SK-N-SH (cell line): ENCODE results near the gene WDR90. TPM values are rescaled to one million over a fixed set of nuclear protein-coding genes. Genes with fewer than 3 reads are reported as not detected.

ENCODE experiments used
- CTCF ChIA-PET: fragments of 300-600, 350-600 bp; formaldehyde crosslinking; extraction: SDS; loops from one replicate; lab custom pipeline; 2021; lab: Yijun Ruan, JAX
- POLR2A ChIA-PET: fragments of 350-600 bp; sonication (Branson Sonifier 250); formaldehyde crosslinking; extraction: SDS; loops from one replicate; lab custom pipeline; 2020; ENCODE audit warnings: antibody characterized with exemption, inconsistent platforms; lab: Yijun Ruan, JAX
- DNase-seq: peaks from one replicate; pipeline ENCODE4 v3.0.0; 2012
- H2AFZ ChIP-seq: fragments of 200-600 bp; sonication (generic); 2 replicates; pipeline ENCODE4 v1.8.1; 2016; ENCODE audit warnings: antibody characterized with exemption, mild to moderate bottlenecking, low read depth
- H3F3A ChIP-seq: fragments of 200-600 bp; sonication (generic); replicated peaks from 2 replicates; pipeline ENCODE3; 2016; ENCODE audit warnings: antibody characterized with exemption, mild to moderate bottlenecking; ENCODE audit not compliant: insufficient read depth
- H3K27ac ChIP-seq, 2 experiments: fragments of 200-500 bp in 1 of 2; fragments of 200-600 bp in 1 of 2; sonication (Bioruptor generic) in 1 of 2; sonication (generic), shearing (Covaris generic) in 1 of 2; 2 replicates each; pipeline versions ENCODE4 v1.5.1 to v1.6.1; 2014 to 2016; ENCODE audit warnings: low read depth in 2 of 2, inconsistent platforms in 1 of 2, low read length in 1 of 2, mild to moderate bottlenecking in 1 of 2, mixed read lengths in 1 of 2
- H3K27me3 ChIP-seq: fragments of 200-600 bp; sonication (generic), shearing (Covaris generic); 2 replicates; pipeline ENCODE4 v1.6.1; 2016; ENCODE audit warnings: mixed run types; ENCODE audit not compliant: insufficient read depth
- H3K36me3 ChIP-seq, 2 experiments: fragments of 200-500 bp in 1 of 2; fragments of 200-600 bp in 1 of 2; sonication (Bioruptor generic) in 1 of 2; sonication (generic) in 1 of 2; replicated peaks in 1 of 2; 2 replicates each; pipeline versions ENCODE3 to v1.5.1; 2014 to 2016; ENCODE audit warnings: low read length in 1 of 2, mild to moderate bottlenecking in 1 of 2; ENCODE audit not compliant: insufficient read depth in 2 of 2, control insufficient read depth in 1 of 2
- H3K4me1 ChIP-seq, 2 experiments: fragments of 200-500 bp in 1 of 2; fragments of 200-600 bp in 1 of 2; sonication (Bioruptor generic) in 1 of 2; sonication (generic), shearing (Covaris generic) in 1 of 2; 2 replicates each; pipeline versions ENCODE4 v1.5.1 to v1.6.1; 2014 to 2016; ENCODE audit warnings: low read depth in 1 of 2, low read length in 1 of 2, mixed run types in 1 of 2; ENCODE audit not compliant: insufficient read depth in 2 of 2, control insufficient read depth in 1 of 2
- H3K4me2 ChIP-seq: fragments of 200-600 bp; sonication (generic), shearing (Covaris generic); 2 replicates; pipeline ENCODE4 v1.6.1; 2017; ENCODE audit warnings: mixed run types
- H3K4me3 ChIP-seq, 2 experiments: fragments of 200-500 bp in 1 of 2; fragments of 200-600 bp in 1 of 2; sonication (Bioruptor generic) in 1 of 2; sonication (generic), shearing (Covaris generic) in 1 of 2; 2 replicates each; pipeline versions ENCODE4 v1.5.1 to v1.8.1; 2014 to 2016; ENCODE audit warnings: low read depth in 2 of 2, inconsistent platforms in 1 of 2, low read length in 1 of 2, mild to moderate bottlenecking in 1 of 2, mixed read lengths in 1 of 2, moderate library complexity in 1 of 2
- H3K79me2 ChIP-seq: fragments of 200-600 bp; sonication (generic); 2 replicates; pipeline ENCODE4 v1.8.1; 2017; ENCODE audit warnings: mild to moderate bottlenecking; ENCODE audit not compliant: insufficient read depth
- H3K9ac ChIP-seq: fragments of 200-600 bp; sonication (generic); 2 replicates; pipeline ENCODE4 v1.6.1; 2017; ENCODE audit warnings: mixed run types
- H3K9me2 ChIP-seq: fragments of 200-600 bp; sonication (generic); 2 replicates; pipeline ENCODE4 v1.6.1; 2017; ENCODE audit warnings: mixed run types
- H3K9me3 ChIP-seq: fragments of 200-600 bp; sonication (generic); 2 replicates; pipeline ENCODE4 v1.6.1; 2017; ENCODE audit warnings: mixed run types, mild to moderate bottlenecking, moderate library complexity
- H4K20me1 ChIP-seq: fragments of 200-600 bp; sonication (generic); 2 replicates; pipeline ENCODE4 v1.6.1; 2017; ENCODE audit warnings: mild to moderate bottlenecking, mixed run types; ENCODE audit not compliant: insufficient read depth
- ELF1 ChIP-seq: IDR thresholded peaks from 2 replicates; pipeline ENCODE4 v1.4.0; 2012
- EZH2phosphoT487 ChIP-seq: fragments of 200-600 bp; sonication (generic); IDR thresholded peaks from 2 replicates; pipeline ENCODE4 v1.6.1; 2017; ENCODE audit warnings: low read depth, mixed run types, mild to moderate bottlenecking, antibody characterized with exemption, moderate library complexity, borderline replicate concordance
- FOXJ3 ChIP-seq: sonication (generic); formaldehyde crosslinking; IDR thresholded peaks from 2 replicates; pipeline ENCODE4 v1.5.1; 2020; ENCODE audit warnings: mild to moderate bottlenecking, missing genetic modification reagents
- FOXM1 ChIP-seq: IDR thresholded peaks from 2 replicates; pipeline ENCODE4 v1.4.0; 2012; ENCODE audit warnings: low read depth, mild to moderate bottlenecking
- GABPA ChIP-seq: IDR thresholded peaks from 2 replicates; pipeline ENCODE4 v1.4.0; 2012; ENCODE audit warnings: low read depth, mild to moderate bottlenecking
- JUND ChIP-seq: IDR thresholded peaks from 2 replicates; pipeline ENCODE4 v1.4.0; 2012
- NFIC ChIP-seq: IDR thresholded peaks from 2 replicates; pipeline ENCODE4 v1.4.0; 2012; ENCODE audit warnings: borderline replicate concordance
- PBX3 ChIP-seq: IDR thresholded peaks from 2 replicates; pipeline ENCODE4; 2012
- POLR2AphosphoS5 ChIP-seq: IDR thresholded peaks from 2 replicates; pipeline ENCODE4 v1.6.1; 2012; ENCODE audit warnings: low read depth, low read length
- RAD21 ChIP-seq: IDR thresholded peaks from 2 replicates; pipeline ENCODE4 v1.6.1; 2012; ENCODE audit warnings: mild to moderate bottlenecking, low read length
- RFX5 ChIP-seq: IDR thresholded peaks from 2 replicates; pipeline ENCODE4 v1.6.1; 2012; ENCODE audit warnings: mild to moderate bottlenecking, improper control_type of control experiment, low read length
- SIN3A ChIP-seq: IDR thresholded peaks from 2 replicates; pipeline ENCODE4 v1.6.1; 2012; ENCODE audit warnings: low read depth, mild to moderate bottlenecking, low read length, moderate library complexity, borderline replicate concordance
- TCF12 ChIP-seq: IDR thresholded peaks from 2 replicates; pipeline ENCODE4 v1.4.0; 2012
- ZBTB33 ChIP-seq: IDR thresholded peaks from 2 replicates; pipeline ENCODE4 v1.4.0; 2012; ENCODE audit warnings: low read depth, borderline replicate concordance
- WGBS: methylation state at CpG from one replicate; pipeline ENCODE4 v1.1.6; 2017; ENCODE audit warnings: low lambda C conversion rate; 5-methylcytosine and 5-hydroxymethylcytosine counted together
- polyA plus RNA-seq, 3 experiments: library from polyadenylated mRNA; depleted of rRNA; stranded (reverse); fragments of >200 nt; gene quantifications; 2 replicates each; pipeline ENCODE4 v1.2.3, GENCODE V29; 2012
- TF ChIP-seq, protein P1 (sequence below): fragments of 150-350 bp; IDR thresholded peaks from 2 replicates; pipeline ENCODE4 v1.6.1; 2016; ENCODE audit warnings: mild to moderate bottlenecking, low read depth, low read length
- TF ChIP-seq, protein P2 (sequence below): IDR thresholded peaks from 2 replicates; pipeline ENCODE4 v1.6.1; 2012; ENCODE audit warnings: mild to moderate bottlenecking, low read depth, low read length, moderate library complexity
- TF ChIP-seq, protein P3 (sequence below): IDR thresholded peaks from 2 replicates; pipeline ENCODE4 v1.4.0; 2012; ENCODE audit warnings: low read depth
- TF ChIP-seq, protein P4 (sequence below): fragments of 150-350 bp; IDR thresholded peaks from 2 replicates; pipeline ENCODE4 v1.6.1; 2017; ENCODE audit warnings: antibody characterized with exemption, low read length, low read depth, borderline replicate concordance

WDR90 gene
- polyA plus RNA-seq, 1 of the 3 experiments (the other 2 are of a cell fraction): 32.0 TPM

DNA sequence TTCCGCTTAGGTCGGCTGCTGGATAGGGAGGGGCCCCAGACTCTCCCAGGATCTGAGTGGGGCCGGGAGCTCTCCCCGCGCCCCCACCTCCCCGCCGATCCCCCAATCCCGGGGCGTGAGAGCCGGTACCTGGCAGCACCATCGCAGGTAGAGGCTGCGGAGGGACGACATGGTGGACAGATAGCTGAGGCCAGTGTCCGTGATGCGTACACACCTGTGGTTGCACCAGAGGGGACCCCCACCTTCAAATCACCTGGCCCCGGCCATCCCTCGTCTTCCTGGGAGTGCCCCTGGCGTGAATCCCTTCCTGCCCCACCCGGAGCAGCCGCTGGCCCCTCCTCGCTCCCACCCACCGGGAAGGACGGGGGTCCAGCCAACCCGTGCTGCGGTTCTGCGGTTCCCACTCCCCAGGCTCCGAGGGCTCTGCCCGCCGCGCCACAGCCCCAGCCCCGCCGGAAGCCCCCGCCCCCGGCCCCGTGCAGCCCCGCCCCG is 45.7 kb downstream of the WDR90 start:
- Histone ChIP-seq H3K79me2 (peaks cover 19% of the 10 kb centered on the region), H3K9ac (no peak overlapping the region), H3K4me3 (no peak overlapping the region), H3K4me2 (no peak overlapping the region), H3K27me3 (no peaks in the 10 kb centered on the region), H3K9me2 (no peaks in the 10 kb centered on the region), H3F3A (peaks cover 20% of the 10 kb centered on the region), H2AFZ (no peak overlapping the region), H3K9me3 (no peaks in the 10 kb centered on the region), H3K27ac (no peak overlapping the region), H3K36me3 (peaks cover 0 to 2% of the 10 kb centered on the region in 2 experiments), H4K20me1 (peaks cover 12% of the 10 kb centered on the region), H3K4me1 (no peaks in the 10 kb centered on the region)
- POLR2A ChIA-PET: no interaction called here
- CTCF ChIA-PET: no interaction called here
- no peak for TF ChIP-seq JUND
- no peak for TF ChIP-seq SIN3A
- TF ChIP-seq FOXJ3 (CRISPR knock-in tag): no peak
- no peak for TF ChIP-seq POLR2AphosphoS5
- no peak for TF ChIP-seq TCF12
- TF ChIP-seq FOXM1: no peak
- TF ChIP-seq, protein P1, sequence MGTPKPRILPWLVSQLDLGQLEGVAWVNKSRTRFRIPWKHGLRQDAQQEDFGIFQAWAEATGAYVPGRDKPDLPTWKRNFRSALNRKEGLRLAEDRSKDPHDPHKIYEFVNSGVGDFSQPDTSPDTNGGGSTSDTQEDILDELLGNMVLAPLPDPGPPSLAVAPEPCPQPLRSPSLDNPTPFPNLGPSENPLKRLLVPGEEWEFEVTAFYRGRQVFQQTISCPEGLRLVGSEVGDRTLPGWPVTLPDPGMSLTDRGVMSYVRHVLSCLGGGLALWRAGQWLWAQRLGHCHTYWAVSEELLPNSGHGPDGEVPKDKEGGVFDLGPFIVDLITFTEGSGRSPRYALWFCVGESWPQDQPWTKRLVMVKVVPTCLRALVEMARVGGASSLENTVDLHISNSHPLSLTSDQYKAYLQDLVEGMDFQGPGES: no peak
- TF ChIP-seq PBX3: no peak
- TF ChIP-seq ZBTB33: no peak
- no peak for TF ChIP-seq RFX5
- TF ChIP-seq GABPA: no peak
- TF ChIP-seq EZH2phosphoT487: no peak
- TF ChIP-seq, protein P2, sequence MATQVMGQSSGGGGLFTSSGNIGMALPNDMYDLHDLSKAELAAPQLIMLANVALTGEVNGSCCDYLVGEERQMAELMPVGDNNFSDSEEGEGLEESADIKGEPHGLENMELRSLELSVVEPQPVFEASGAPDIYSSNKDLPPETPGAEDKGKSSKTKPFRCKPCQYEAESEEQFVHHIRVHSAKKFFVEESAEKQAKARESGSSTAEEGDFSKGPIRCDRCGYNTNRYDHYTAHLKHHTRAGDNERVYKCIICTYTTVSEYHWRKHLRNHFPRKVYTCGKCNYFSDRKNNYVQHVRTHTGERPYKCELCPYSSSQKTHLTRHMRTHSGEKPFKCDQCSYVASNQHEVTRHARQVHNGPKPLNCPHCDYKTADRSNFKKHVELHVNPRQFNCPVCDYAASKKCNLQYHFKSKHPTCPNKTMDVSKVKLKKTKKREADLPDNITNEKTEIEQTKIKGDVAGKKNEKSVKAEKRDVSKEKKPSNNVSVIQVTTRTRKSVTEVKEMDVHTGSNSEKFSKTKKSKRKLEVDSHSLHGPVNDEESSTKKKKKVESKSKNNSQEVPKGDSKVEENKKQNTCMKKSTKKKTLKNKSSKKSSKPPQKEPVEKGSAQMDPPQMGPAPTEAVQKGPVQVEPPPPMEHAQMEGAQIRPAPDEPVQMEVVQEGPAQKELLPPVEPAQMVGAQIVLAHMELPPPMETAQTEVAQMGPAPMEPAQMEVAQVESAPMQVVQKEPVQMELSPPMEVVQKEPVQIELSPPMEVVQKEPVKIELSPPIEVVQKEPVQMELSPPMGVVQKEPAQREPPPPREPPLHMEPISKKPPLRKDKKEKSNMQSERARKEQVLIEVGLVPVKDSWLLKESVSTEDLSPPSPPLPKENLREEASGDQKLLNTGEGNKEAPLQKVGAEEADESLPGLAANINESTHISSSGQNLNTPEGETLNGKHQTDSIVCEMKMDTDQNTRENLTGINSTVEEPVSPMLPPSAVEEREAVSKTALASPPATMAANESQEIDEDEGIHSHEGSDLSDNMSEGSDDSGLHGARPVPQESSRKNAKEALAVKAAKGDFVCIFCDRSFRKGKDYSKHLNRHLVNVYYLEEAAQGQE: no peak
- TF ChIP-seq ELF1: no peak
- no peak for TF ChIP-seq RAD21
- TF ChIP-seq, protein P3, sequence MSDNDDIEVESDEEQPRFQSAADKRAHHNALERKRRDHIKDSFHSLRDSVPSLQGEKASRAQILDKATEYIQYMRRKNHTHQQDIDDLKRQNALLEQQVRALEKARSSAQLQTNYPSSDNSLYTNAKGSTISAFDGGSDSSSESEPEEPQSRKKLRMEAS: no peak
- TF ChIP-seq, protein P4, sequence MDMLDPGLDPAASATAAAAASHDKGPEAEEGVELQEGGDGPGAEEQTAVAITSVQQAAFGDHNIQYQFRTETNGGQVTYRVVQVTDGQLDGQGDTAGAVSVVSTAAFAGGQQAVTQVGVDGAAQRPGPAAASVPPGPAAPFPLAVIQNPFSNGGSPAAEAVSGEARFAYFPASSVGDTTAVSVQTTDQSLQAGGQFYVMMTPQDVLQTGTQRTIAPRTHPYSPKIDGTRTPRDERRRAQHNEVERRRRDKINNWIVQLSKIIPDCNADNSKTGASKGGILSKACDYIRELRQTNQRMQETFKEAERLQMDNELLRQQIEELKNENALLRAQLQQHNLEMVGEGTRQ: no peak
- TF ChIP-seq NFIC: no peak
- no peak for DNase-seq
- WGBS: 89% methylated on average over 29 of the region's 37 CpGs
